8988T (cell line): ENCODE results near the gene GLYR1.

Source experiments
- DNase-seq: peaks from one replicate; pipeline ENCODE4 v3.0.0; 2011

The GLYR1 gene

DNA sequence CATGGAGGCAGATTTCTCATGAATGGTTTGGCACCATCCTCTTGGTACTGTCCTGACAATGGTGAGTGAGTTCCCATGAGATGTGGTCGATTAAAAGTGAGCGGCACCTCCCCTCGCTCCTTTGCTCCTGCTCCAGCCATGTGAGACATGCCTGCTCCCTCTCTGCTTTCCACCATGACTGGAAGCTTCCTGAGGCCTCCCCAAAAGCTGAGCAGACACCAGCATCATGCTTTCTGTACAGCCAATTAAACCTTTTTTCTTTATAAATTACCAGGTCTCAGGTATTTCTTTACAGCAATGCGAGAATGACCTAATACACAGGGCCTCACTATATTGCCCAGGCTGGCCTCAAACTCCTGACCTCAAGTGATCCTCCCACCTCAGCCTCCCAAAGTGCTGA lies 92.2 kb downstream of the GLYR1 start:
- DNase-seq: no peak

DNA sequence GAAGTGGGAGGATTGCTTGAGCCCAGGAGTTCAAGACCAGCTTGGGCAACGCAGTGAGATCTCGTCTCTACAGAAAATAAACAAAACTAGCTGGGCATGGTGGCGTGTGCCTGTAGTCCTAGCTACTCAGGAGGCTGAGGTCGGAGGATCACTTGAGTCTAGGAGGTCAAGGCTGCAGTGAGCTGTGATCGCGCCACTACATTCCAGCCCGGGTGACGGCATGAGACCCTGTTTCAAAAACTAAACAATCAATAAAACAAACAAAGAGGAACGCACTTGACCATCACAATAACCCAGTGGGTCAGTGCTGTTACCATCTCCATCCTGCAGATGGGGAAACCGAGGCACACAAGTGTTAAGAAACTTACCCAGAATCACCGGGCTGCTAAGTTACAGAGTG lies 93.9 kb downstream of the GLYR1 start:
- DNase-seq: no peak
